ENCODE data around the gene TSPAN8. TPM values are rescaled to one million over a fixed set of nuclear protein-coding genes. Genes with fewer than 3 reads are reported as not detected.
"Not testable (repeated sequence)": the region's sequence is repeated elsewhere in the genome, so short reads cannot be mapped to it uniquely, and the experiment has no call there.

TSPAN8 gene
- total RNA-seq, 1 donor from 2014 or later = not detected

DNA sequence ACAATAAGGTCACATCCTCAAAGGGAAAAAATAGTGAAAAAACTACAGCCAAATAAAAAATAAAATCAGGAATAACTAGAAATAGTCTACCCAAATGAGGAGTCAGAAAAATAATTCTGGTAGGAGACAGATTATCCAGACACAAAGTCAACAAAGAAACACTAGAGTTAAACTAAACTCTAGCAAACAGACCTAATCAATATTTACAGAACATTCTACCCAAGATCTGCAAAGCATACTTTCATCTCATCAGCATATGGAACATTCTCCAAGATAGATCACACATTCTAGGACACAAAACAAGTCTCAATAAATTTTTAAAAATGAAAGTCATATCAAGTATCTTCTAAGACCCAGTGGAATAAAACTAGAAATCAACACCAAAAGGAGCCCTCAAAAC lies 20.4 kb upstream of the TSPAN8 start:
- H3K27me3 Mint-ChIP-seq (ENCODE audit: low read depth) = no peaks in the 10 kb centered on the region
- no peaks in the 10 kb centered on the region for H3K4me1 Mint-ChIP-seq (ENCODE audit: low read depth)
- intact Hi-C loops (cut with micrococcal nuclease) = no loop called here
- DNase-seq (ENCODE audit: low spot score) = no peak
- no peaks in the 10 kb centered on the region for H3K9me3 Mint-ChIP-seq
- no peaks in the 10 kb centered on the region for H3K36me3 Mint-ChIP-seq (ENCODE audit: low read depth)
- H3K4me3 Mint-ChIP-seq (ENCODE audit: low read depth) = no peak overlapping the region
- H3K27ac Mint-ChIP-seq = no peak overlapping the region

DNA sequence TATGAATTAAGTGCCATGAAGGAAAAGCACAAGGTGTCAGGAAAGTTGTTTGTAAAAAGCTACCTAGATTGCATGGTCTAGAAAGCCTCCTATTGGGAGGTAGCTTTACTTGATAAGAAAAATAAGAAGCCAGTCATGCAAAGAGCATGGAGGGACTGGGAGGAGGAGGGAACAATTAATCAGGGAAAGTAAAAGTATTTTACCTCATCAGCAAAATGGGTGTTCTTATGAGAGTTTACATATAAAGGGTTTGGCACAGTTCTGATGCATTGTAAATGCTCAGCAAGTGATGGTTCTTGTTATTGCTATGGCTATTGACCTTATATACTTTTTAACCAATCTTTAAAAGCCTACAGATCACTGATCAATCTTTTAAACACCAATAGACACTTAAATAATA lies 17.0 kb upstream of the TSPAN8 start:
- no peaks in the 10 kb centered on the region for H3K27me3 Mint-ChIP-seq (ENCODE audit: low read depth)
- H3K4me1 Mint-ChIP-seq (ENCODE audit: low read depth) = no peaks in the 10 kb centered on the region
- no peaks in the 10 kb centered on the region for H3K9me3 Mint-ChIP-seq
- no peak for DNase-seq (ENCODE audit: low spot score)
- no peak overlapping the region for H3K27ac Mint-ChIP-seq
- H3K36me3 Mint-ChIP-seq (ENCODE audit: low read depth) = no peaks in the 10 kb centered on the region
- intact Hi-C loops (cut with micrococcal nuclease) = no loop called here
- no peak overlapping the region for H3K4me3 Mint-ChIP-seq (ENCODE audit: low read depth)

DNA sequence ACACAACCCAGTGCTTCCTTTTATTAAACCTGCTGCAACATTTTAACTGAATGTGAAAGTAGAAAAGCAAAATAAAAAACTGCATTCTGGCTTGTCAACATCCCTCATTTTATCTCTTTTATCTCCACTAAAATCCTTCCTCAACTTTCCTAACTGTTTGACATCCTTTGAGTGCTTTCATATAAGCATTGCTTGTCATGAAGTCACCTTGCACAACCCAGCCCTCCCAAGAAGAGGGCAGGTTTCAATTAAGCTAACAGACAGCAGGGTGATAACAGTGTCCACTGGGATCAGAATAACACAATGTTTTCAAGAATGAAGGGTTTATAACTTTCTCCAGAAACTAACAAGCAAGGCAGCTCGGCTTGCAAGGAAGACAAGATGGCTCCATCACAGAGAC lies 16.3 kb upstream of the TSPAN8 start:
- no peak for DNase-seq (ENCODE audit: low spot score)
- intact Hi-C loops (cut with micrococcal nuclease) = no loop called here
- Mint-ChIP-seq H3K36me3 (ENCODE audit: low read depth) (no peaks in the 10 kb centered on the region), H3K4me1 (ENCODE audit: low read depth) (no peaks in the 10 kb centered on the region), H3K27ac (no peak overlapping the region), H3K9me3 (no peaks in the 10 kb centered on the region), H3K4me3 (ENCODE audit: low read depth) (no peak overlapping the region), H3K27me3 (ENCODE audit: low read depth) (no peaks in the 10 kb centered on the region)

DNA sequence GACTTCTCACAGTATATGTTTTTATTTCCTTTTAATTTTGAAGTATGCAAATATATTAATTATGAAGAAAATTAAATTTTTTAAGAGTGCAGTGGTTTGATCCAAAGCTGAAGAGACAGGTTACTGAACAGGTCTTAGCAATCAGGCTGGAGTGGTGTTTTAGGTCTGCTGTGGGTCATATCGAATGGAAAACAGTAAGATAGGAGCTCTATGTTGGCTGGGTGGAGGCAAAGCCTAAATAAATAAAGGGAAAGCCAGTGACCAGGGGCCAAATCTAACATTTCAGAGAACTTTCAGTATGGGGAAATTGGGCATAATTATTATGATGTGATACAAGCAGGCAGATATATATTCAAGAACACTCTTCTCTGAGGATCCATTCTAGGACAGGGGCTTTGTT lies 12.7 kb upstream of the TSPAN8 start:
- H3K27me3 Mint-ChIP-seq (ENCODE audit: low read depth) = no peaks in the 10 kb centered on the region
- no peak overlapping the region for H3K27ac Mint-ChIP-seq
- H3K4me3 Mint-ChIP-seq (ENCODE audit: low read depth) = no peak overlapping the region
- no peaks in the 10 kb centered on the region for H3K4me1 Mint-ChIP-seq (ENCODE audit: low read depth)
- intact Hi-C loops (cut with micrococcal nuclease) = no loop called here
- H3K9me3 Mint-ChIP-seq = peaks cover 14% of the 10 kb centered on the region
- H3K36me3 Mint-ChIP-seq (ENCODE audit: low read depth) = no peaks in the 10 kb centered on the region
- no peak for DNase-seq (ENCODE audit: low spot score)

DNA sequence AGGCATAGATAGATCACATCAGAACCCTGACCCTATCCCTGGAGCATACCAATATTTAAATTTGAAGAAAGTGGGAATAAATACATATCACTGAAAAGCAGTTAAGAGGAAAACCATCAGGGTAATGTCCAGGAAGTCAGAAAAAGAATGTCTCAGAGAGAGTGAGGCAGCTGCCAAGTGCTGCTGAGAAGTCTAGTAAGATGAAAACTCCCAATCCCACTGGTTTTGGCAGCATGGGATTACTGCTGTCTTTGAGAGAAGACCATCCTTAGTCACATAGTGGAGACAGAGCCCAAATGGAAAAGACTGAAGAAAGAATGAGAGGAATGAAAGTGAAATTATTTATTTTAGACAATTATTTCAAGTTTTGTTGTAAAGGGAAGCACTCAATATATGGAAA lies 11.5 kb upstream of the TSPAN8 start:
- no peak for DNase-seq (ENCODE audit: low spot score)
- no peak overlapping the region for H3K4me3 Mint-ChIP-seq (ENCODE audit: low read depth)
- H3K27me3 Mint-ChIP-seq (ENCODE audit: low read depth) = no peaks in the 10 kb centered on the region
- H3K4me1 Mint-ChIP-seq (ENCODE audit: low read depth) = no peaks in the 10 kb centered on the region
- intact Hi-C loops (cut with micrococcal nuclease) = no loop called here
- peaks cover 18% of the 10 kb centered on the region for H3K9me3 Mint-ChIP-seq
- no peaks in the 10 kb centered on the region for H3K36me3 Mint-ChIP-seq (ENCODE audit: low read depth)
- H3K27ac Mint-ChIP-seq = no peak overlapping the region

DNA sequence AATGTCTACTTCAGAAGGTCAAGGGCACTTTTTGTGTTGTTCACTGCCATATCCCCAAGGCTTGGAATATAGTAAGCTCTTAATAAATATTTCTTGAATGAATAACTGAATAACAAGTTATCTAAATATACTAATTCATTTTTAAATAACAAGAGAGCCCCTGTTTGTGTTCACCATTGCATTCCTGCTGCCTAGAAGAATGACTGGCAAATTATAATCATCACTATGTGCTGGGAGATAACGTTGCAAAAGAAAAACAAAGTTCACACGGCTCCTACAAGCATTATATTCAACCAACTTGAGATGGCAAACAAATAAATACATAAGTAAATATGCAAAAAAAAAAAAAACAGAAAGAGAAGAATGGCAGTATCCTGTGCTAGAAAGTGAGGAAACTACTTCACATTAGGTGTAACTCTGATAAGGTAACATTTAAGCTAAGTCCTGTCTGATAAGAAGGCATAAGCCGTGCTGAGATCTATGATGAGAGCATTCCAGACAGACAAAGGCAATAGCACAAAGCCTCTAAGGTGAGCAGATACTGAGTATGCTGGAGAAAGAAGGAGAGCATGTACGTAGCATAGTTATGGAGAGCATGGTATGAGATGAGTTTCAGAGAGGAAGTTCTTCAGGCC lies 9.2 kb upstream of the TSPAN8 start:
- no peak overlapping the region for H3K27ac Mint-ChIP-seq
- H3K4me1 Mint-ChIP-seq (ENCODE audit: low read depth) = no peaks in the 10 kb centered on the region
- intact Hi-C loops (cut with micrococcal nuclease) = no loop called here
- H3K4me3 Mint-ChIP-seq (ENCODE audit: low read depth) = no peak overlapping the region
- H3K9me3 Mint-ChIP-seq = peaks cover 18% of the 10 kb centered on the region
- H3K27me3 Mint-ChIP-seq (ENCODE audit: low read depth) = no peaks in the 10 kb centered on the region
- no peak for DNase-seq (ENCODE audit: low spot score)
- H3K36me3 Mint-ChIP-seq (ENCODE audit: low read depth) = no peaks in the 10 kb centered on the region

DNA sequence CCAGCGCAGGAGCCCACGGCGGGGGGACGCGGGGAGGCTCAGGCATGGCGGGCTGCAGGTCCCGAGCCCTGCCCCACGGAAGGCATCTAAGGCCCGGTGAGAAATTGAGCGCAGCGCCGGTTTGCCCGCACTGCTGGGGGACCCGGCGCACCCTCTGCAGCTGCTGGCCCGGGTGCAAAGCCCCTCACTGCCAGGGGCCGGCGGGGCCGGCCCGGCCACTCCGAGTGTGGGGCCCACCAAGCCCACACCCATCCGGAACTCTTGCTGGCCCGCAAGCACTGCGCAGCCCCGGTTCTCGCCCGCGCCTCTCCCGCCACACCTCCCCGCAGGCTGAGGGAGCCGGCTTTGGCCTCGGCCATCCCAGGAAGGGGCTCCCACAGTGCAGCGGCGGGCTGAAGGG lies 8.5 kb upstream of the TSPAN8 start:
- Mint-ChIP-seq H3K27me3 (ENCODE audit: low read depth) (no peaks in the 10 kb centered on the region), H3K4me1 (ENCODE audit: low read depth) (no peaks in the 10 kb centered on the region), H3K36me3 (ENCODE audit: low read depth) (no peaks in the 10 kb centered on the region), H3K4me3 (ENCODE audit: low read depth) (no peak overlapping the region), H3K27ac (no peak overlapping the region), H3K9me3 (peaks cover 18% of the 10 kb centered on the region)
- intact Hi-C loops (cut with micrococcal nuclease) = no loop called here
- no peak for DNase-seq (ENCODE audit: low spot score)

DNA sequence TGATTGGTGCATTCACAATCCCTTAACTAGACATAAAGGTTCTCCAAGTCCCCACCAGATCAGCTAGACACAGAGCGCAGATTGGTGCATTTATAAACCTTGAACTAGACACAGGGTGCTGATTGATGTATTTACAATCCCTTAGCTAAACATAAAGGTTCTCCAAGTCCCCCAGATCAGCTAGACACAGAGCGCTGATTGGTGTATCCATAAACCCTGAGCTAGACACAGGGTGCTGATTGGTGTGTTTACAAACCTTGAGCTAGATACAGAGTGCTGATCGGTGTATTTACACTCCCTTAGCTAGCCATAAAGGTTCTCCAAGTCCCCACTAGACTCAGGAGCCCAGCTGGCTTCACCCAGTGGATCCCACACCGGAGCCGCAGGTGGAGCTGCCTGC lies 8.0 kb upstream of the TSPAN8 start:
- H3K27me3 Mint-ChIP-seq (ENCODE audit: low read depth); H3K36me3 Mint-ChIP-seq (ENCODE audit: low read depth); H3K4me3 Mint-ChIP-seq (ENCODE audit: low read depth); DNase-seq (ENCODE audit: low spot score); intact Hi-C loops (cut with micrococcal nuclease); H3K4me1 Mint-ChIP-seq (ENCODE audit: low read depth); H3K27ac Mint-ChIP-seq: not testable (repeated sequence)
- H3K9me3 Mint-ChIP-seq = peaks cover 18% of the 10 kb centered on the region

DNA sequence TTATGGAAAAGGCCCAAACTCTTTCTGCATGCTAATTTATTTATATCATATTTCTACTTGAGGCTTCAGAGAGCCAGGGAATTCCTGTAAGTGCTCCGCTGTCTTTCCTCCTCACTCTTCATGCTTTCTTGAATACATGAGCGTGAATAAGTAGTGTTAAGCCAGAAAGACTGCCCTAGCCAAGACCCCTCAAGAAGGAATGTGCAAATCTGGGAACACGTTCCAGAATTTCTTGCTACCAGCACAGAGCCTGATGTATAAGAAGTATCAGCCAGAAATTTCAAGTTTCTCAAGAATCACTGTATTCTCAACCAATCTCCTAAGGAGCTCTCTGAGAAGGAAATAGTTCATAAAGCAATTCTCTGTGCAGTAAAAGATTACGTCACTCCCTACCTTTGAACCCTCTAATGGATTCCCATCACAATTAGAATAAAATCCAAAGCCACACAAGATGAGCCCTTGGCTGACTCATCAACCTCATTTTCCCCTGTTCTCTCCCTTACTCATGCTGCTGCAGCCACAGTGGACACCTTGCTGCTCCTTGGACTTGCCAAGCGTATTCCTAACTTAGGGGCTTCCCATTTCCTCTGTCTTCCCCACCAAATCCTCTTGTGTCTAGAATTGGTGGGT lies 6.9 kb upstream of the TSPAN8 start:
- H3K36me3 Mint-ChIP-seq (ENCODE audit: low read depth) = no peaks in the 10 kb centered on the region
- peaks cover 18% of the 10 kb centered on the region for H3K9me3 Mint-ChIP-seq
- no peak overlapping the region for H3K27ac Mint-ChIP-seq
- no peaks in the 10 kb centered on the region for H3K27me3 Mint-ChIP-seq (ENCODE audit: low read depth)
- DNase-seq (ENCODE audit: low spot score) = no peak
- intact Hi-C loops (cut with micrococcal nuclease) = no loop called here
- H3K4me3 Mint-ChIP-seq (ENCODE audit: low read depth) = no peak overlapping the region
- no peaks in the 10 kb centered on the region for H3K4me1 Mint-ChIP-seq (ENCODE audit: low read depth)

DNA sequence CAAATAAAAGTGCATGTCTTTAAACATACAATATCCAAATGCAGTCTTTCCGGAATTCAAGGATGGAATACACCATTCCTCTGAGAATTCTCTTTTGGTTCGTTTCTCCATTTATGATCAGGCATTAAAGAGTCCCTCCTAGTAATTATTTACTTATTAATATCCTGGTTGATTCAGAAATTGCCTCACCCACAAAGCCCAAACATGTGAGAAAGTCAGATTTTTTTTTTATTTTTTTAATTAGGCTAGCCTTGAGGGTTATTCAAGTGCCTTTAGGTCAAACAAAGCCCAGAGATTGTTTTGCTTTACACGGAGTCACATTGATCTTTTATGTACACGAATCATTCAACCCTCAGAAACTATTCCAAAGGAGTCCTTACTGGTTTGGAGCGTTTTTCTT lies 6.4 kb upstream of the TSPAN8 start:
- intact Hi-C loops (cut with micrococcal nuclease) = no loop called here
- H3K36me3 Mint-ChIP-seq (ENCODE audit: low read depth) = no peaks in the 10 kb centered on the region
- H3K9me3 Mint-ChIP-seq = peaks cover 18% of the 10 kb centered on the region
- no peaks in the 10 kb centered on the region for H3K4me1 Mint-ChIP-seq (ENCODE audit: low read depth)
- no peaks in the 10 kb centered on the region for H3K27me3 Mint-ChIP-seq (ENCODE audit: low read depth)
- no peak overlapping the region for H3K4me3 Mint-ChIP-seq (ENCODE audit: low read depth)
- DNase-seq (ENCODE audit: low spot score) = no peak
- no peak overlapping the region for H3K27ac Mint-ChIP-seq

DNA sequence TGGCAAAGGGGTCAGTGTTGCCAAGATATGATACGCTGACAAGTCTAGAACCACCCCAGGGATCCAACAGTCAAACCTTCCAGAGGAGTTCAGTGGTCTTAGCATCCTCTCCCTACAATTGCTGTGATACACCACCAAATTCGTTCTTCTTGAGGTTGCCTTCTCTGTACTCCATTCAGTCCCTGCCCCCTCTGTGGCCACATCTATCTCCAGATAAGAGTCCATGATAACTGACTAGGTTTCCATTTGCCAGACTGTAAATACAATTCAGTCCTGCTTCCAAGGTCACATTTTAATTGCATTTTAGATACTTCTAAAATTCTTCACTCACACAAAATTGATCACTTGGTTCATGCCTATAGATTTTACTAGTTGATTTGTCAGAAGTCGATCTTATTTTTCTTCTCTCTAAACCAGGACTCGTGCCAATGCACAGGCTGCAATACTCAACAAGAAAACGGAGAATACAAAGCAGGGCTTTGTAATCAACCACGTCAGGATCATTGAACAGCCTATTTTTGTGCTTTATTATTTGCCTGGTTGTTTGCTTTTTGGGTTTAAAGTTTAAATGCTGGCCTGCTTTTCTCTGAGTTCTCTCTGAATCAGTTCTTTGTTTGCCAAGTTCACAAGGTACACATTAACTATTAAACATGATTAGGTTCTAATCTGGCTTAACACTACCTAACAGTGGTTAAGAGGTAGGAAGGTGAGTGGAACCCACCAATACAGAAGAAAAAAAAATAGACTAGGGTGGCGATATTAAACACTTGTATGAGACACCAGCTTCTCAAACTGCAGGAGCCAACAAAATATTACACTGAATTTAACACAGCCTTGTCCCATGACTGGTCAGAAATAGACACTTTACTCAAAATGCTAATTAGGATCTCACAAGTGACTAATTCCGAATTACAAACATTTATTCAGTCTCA lies 5.3 kb upstream of the TSPAN8 start:
- H3K36me3 Mint-ChIP-seq (ENCODE audit: low read depth) = no peaks in the 10 kb centered on the region
- intact Hi-C loops (cut with micrococcal nuclease) = no loop called here
- DNase-seq (ENCODE audit: low spot score) = no peak
- H3K4me1 Mint-ChIP-seq (ENCODE audit: low read depth) = no peaks in the 10 kb centered on the region
- no peak overlapping the region for H3K27ac Mint-ChIP-seq
- H3K27me3 Mint-ChIP-seq (ENCODE audit: low read depth) = no peaks in the 10 kb centered on the region
- H3K9me3 Mint-ChIP-seq = peaks cover 15% of the 10 kb centered on the region
- no peak overlapping the region for H3K4me3 Mint-ChIP-seq (ENCODE audit: low read depth)

DNA sequence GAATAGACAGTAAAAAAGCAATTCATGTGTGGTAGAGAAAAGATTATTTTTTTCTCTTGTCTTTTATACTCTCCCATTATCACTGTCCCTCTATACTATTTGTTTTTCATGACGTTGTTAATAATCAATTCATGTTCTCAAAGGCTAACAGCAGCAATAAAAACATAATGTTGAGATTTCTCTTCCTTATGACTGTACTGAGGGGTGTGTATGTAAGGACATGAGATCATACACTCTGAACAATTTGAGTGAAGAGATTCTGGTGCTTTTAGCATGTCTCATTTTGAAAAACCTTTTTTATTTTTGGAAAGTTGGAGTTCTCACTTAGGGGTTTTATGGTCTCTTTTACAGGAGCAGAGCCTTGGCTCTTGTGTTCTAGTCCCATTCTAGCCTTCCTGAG lies 3.8 kb upstream of the TSPAN8 start:
- no peaks in the 10 kb centered on the region for H3K36me3 Mint-ChIP-seq (ENCODE audit: low read depth)
- no peak overlapping the region for H3K4me3 Mint-ChIP-seq (ENCODE audit: low read depth)
- no peak overlapping the region for H3K27ac Mint-ChIP-seq
- DNase-seq (ENCODE audit: low spot score) = no peak
- H3K9me3 Mint-ChIP-seq = peaks cover 6% of the 10 kb centered on the region
- no peaks in the 10 kb centered on the region for H3K27me3 Mint-ChIP-seq (ENCODE audit: low read depth)
- no peaks in the 10 kb centered on the region for H3K4me1 Mint-ChIP-seq (ENCODE audit: low read depth)
- intact Hi-C loops (cut with micrococcal nuclease) = no loop called here

DNA sequence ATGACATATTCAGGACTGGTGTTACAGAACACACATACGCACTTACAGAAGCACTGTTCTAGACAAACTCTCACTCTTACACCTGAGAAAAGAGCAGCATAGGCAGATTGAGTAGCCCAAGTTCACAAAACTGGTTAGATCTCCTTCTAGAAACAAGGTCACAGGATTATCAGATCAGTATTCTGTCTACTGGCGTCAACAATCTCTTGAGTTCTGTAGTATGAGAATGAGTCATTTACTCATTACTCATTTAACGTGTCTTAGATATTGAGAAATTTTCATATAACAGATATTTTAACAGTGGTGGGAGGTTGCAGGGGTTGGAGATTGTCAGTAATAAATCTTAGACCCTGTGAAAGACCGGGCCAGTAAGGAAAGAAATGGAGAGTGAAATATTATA lies 2.8 kb upstream of the TSPAN8 start:
- no peak for DNase-seq (ENCODE audit: low spot score)
- intact Hi-C loops (cut with micrococcal nuclease) = no loop called here
- Mint-ChIP-seq H3K27me3 (ENCODE audit: low read depth) (no peaks in the 10 kb centered on the region), H3K27ac (no peak overlapping the region), H3K4me1 (ENCODE audit: low read depth) (no peaks in the 10 kb centered on the region), H3K4me3 (ENCODE audit: low read depth) (no peak overlapping the region), H3K9me3 (peaks cover 5% of the 10 kb centered on the region), H3K36me3 (ENCODE audit: low read depth) (no peaks in the 10 kb centered on the region)

All from activated T-helper 2 cell treated with anti-CD3 and anti-CD28 coated beads, Interferon-gamma antibody, Interleukin-2, Interleukin-4, amounts not matched to agents 10 μg/mL and 5 μg/mL and 100 μg/mL, durations not matched to agents 14 hours and 24 hours and 36 hours (primary cell).